B cell (primary cell): ENCODE results near the gene CCDC88C. TPM values are rescaled to one million over a fixed set of nuclear protein-coding genes. Genes with fewer than 3 reads are reported as not detected.

ENCODE experiments used
- ATAC-seq: fragments of 200-7000 bp; cut with Tn5 transposase; one replicate; pipeline ENCODE4 v1.10.0; 2021; ENCODE audit warnings: low read depth, mild to moderate bottlenecking, moderate number of reproducible peaks, moderate library complexity
- CTCF ChIA-PET: fragments of 350-600 bp; sonication (Branson Sonifier 250); formaldehyde crosslinking; loops from one replicate; lab custom pipeline; 2021; ENCODE audit warnings: antibody characterized with exemption, inconsistent platforms; lab: Charles Lee
- POLR2A ChIA-PET: fragments of 350-600 bp; sonication (Branson Sonifier 250); formaldehyde crosslinking; loops from one replicate; lab custom pipeline; 2021; ENCODE audit warnings: antibody characterized with exemption; lab: Charles Lee
- DNase-seq: peaks from one replicate; pipeline ENCODE4 v3.0.0; 2013
- H2AFZ ChIP-seq: 2 replicates; pipeline ENCODE4 v1.6.1; 2012; ENCODE audit warnings: mild to moderate bottlenecking, low read depth, low read length; ENCODE audit not compliant: insufficient read depth, poor library complexity, severe bottlenecking
- H3K27ac ChIP-seq, 2 donors: 1 replicate in 1 of 2; 2 replicates in 1 of 2; pipeline ENCODE4 v1.5.1; 2012 to 2013; ENCODE audit warnings: low read length in 2 of 2, mild to moderate bottlenecking in 2 of 2, moderate library complexity in 1 of 2
- H3K27me3 ChIP-seq, 4 experiments: fragments of 200-600 bp in 1 of 4; sonication (generic) in 1 of 4; replicated peaks in 1 of 4; 1 replicate in 2 of 4; 2 replicates in 2 of 4; pipeline versions ENCODE4 v1.6.1 to v1.7.0; 2013 to 2016; ENCODE audit warnings: low read length in 3 of 4, mild to moderate bottlenecking in 2 of 4, mixed read lengths in 1 of 4, moderate library complexity in 1 of 4; ENCODE audit not compliant: insufficient read depth in 4 of 4, control insufficient read depth in 3 of 4; ENCODE audit errors: control extremely low read depth in 1 of 4
- H3K36me3 ChIP-seq, 2 experiments: replicated peaks in 1 of 2; 1 replicate in 1 of 2; 2 replicates in 1 of 2; pipeline versions ENCODE4 v1.6.1 to v1.7.1; 2013; ENCODE audit warnings: low read length in 1 of 2; ENCODE audit not compliant: insufficient read depth in 2 of 2, control insufficient read depth in 1 of 2; ENCODE audit errors: control extremely low read depth in 1 of 2, extremely low read depth in 1 of 2
- H3K4me1 ChIP-seq, 2 donors: fragments of 200-600 bp in 1 of 2; sonication (generic) in 1 of 2; 1 replicate in 1 of 2; 2 replicates in 1 of 2; pipeline versions ENCODE4 v1.5.1 to v1.6.1; 2013 to 2017; ENCODE audit warnings: low read length in 2 of 2; ENCODE audit not compliant: control insufficient read depth in 2 of 2, insufficient read depth in 2 of 2
- H3K4me2 ChIP-seq: replicated peaks from 2 replicates; pipeline ENCODE3; 2012; ENCODE audit warnings: mild to moderate bottlenecking, low read depth, low read length; ENCODE audit not compliant: poor library complexity, severe bottlenecking
- H3K4me3 ChIP-seq, 5 experiments: fragments of 200-600 bp in 1 of 5; sonication (generic) in 1 of 5; 1 replicate in 3 of 5; 2 replicates in 2 of 5; pipeline versions ENCODE4 v1.5.1 to v1.7.0; 2011 to 2016; ENCODE audit warnings: low read length in 4 of 5, mild to moderate bottlenecking in 4 of 5, low read depth in 2 of 5, control low read depth in 1 of 5, moderate library complexity in 1 of 5; ENCODE audit not compliant: insufficient read depth in 1 of 5; ENCODE audit errors: control extremely low read depth in 1 of 5, extremely low read depth in 1 of 5
- H3K79me2 ChIP-seq: fragments of 200-600 bp; sonication (generic); one replicate; pipeline ENCODE4 v1.6.0; 2016; ENCODE audit warnings: low read length; ENCODE audit not compliant: control insufficient read depth, insufficient read depth
- H3K9ac ChIP-seq: fragments of 200-600 bp; sonication (generic); 2 replicates; pipeline ENCODE4 v1.6.1; 2017; ENCODE audit warnings: mild to moderate bottlenecking, low read length, moderate library complexity
- H3K9me3 ChIP-seq, 3 donors: one replicate each; pipeline versions ENCODE4 v1.6.1 to v1.7.1; 2013; ENCODE audit warnings: low read length in 2 of 3; ENCODE audit not compliant: control insufficient read depth in 2 of 3, insufficient read depth in 1 of 3; ENCODE audit errors: control extremely low read depth in 1 of 3
- H4K20me1 ChIP-seq: 2 replicates; pipeline ENCODE4 v1.6.0; 2012; ENCODE audit warnings: mild to moderate bottlenecking, low read length; ENCODE audit not compliant: insufficient read depth, control insufficient read depth, poor library complexity, severe bottlenecking
- H3K27ac Mint-ChIP-seq: one replicate; pipeline ENCODE4 v1.8.0; 2021; ENCODE audit warnings: mixed read lengths
- H3K27me3 Mint-ChIP-seq: one replicate; pipeline ENCODE4 v1.8.0; 2021; ENCODE audit warnings: mixed read lengths
- H3K4me1 Mint-ChIP-seq: one replicate; pipeline ENCODE4 v1.8.0; 2021; ENCODE audit warnings: mixed read lengths
- H3K4me3 Mint-ChIP-seq: one replicate; pipeline ENCODE4 v1.8.0; 2021; ENCODE audit warnings: mixed read lengths
- H3K9me3 Mint-ChIP-seq: one replicate; pipeline ENCODE4 v1.8.0; 2022; ENCODE audit warnings: mixed read lengths; ENCODE audit not compliant: insufficient read depth
- CTCF ChIP-seq: fragments of 200-600 bp; IDR thresholded peaks from one replicate; pipeline ENCODE4 v1.8.0; 2022; ENCODE audit warnings: antibody characterized with exemption, mild to moderate bottlenecking
- EZH2 ChIP-seq: IDR thresholded peaks from 2 replicates; pipeline ENCODE4 v1.6.1; 2012; ENCODE audit warnings: borderline replicate concordance, low read depth, mild to moderate bottlenecking, moderate library complexity, low read length; ENCODE audit not compliant: insufficient read depth, poor library complexity, severe bottlenecking
- WGBS: methylation state at CpG from one replicate; pipeline ENCODE4 v1.1.5; 2013; ENCODE audit warnings: missing lambda C conversion rate; ENCODE audit not compliant: insufficient coverage; 5-methylcytosine and 5-hydroxymethylcytosine counted together
- intact Hi-C: fragments of 100-400 bp; cut with micrococcal nuclease; formaldehyde crosslinking; loops from one replicate; pipeline ENCODE4 v1.10.0; 2022
- polyA plus RNA-seq: library from polyadenylated mRNA; depleted of rRNA; stranded (reverse); fragments of >200 nt; gene quantifications from 2 replicates; pipeline ENCODE4 v1.2.3, GENCODE V29; 2012
- total RNA-seq, 2 donors: library from RNA; stranded (reverse); fragments of 120-200 nt in 1 of 2; gene quantifications; 1 replicate in 1 of 2; 2 replicates in 1 of 2; pipeline versions ENCODE4 v1.2.3 to v1.2.4, GENCODE V29; 2013 to 2022

The CCDC88C gene
- total and polyA plus RNA-seq, 2 donors (not counting 1 experiment from before 2014, with no cell fraction given): 98.7 to 181 TPM

GRCh38 chr14:91354221-91354916 lies 63.3 kb downstream of the CCDC88C start:
- no peaks in the 10 kb centered on the region for H3K9me3 Mint-ChIP-seq
- WGBS: 100% methylated on average over 3 of the region's 14 CpGs
- H3K27me3 Mint-ChIP-seq: no peaks in the 10 kb centered on the region
- Histone ChIP-seq H3K4me3 (no peak overlapping the region), H3K4me2 (peak overlapping the region; percentile 74), H3K79me2 (peaks cover 100% of the 10 kb centered on the region), H3K4me1 (peaks cover 55 to 75% of the 10 kb centered on the region in 2 donors), H3K9me3 (no peaks in the 10 kb centered on the region), H4K20me1 (peaks cover 92% of the 10 kb centered on the region), H3K27ac (no peak overlapping the region), H3K36me3 (peaks cover 0 to 47% of the 10 kb centered on the region in 2 experiments), H2AFZ (no peak overlapping the region), H3K27me3 (no peaks in the 10 kb centered on the region), H3K9ac (no peak overlapping the region)
- peak overlapping the region; percentile 85 for H3K4me3 Mint-ChIP-seq
- H3K4me1 Mint-ChIP-seq: peaks cover 83% of the 10 kb centered on the region
- CTCF ChIA-PET: interaction anchor here (0.6 to 5.4 kb wide), 12 partner anchors 9 to 71 kb away, joined by 3 to 69 read pairs (median 4); partner anchors contain the start of gene CCDC88C
- TF ChIP-seq EZH2 (no peak), CTCF (no peak)
- ATAC-seq (no peak), DNase-seq (no peak)
- no peak overlapping the region for H3K27ac Mint-ChIP-seq
- POLR2A ChIA-PET: interaction anchor here (0.7 to 1.1 kb wide), 2 partner anchors 13 to 1760 kb away, joined by 3 to 4 read pairs; no protein-coding TSS in a partner anchor
- intact Hi-C loops: no loop called here
